Activated naive CD8-positive, alpha-beta T cell treated with anti-CD3 and anti-CD28 coated beads for 36 hours (primary cell): ENCODE results near the gene MBL2. TPM values are rescaled to one million over a fixed set of nuclear protein-coding genes. Genes with fewer than 3 reads are reported as not detected.

Experiments used
- DNase-seq: peaks from one replicate; pipeline ENCODE4 v3.0.0; 2021
- H3K27ac Mint-ChIP-seq: one replicate; pipeline ENCODE4 v1.8.0; 2022; ENCODE audit warnings: mild to moderate bottlenecking, moderate library complexity, mixed read lengths
- H3K27me3 Mint-ChIP-seq: one replicate; pipeline ENCODE4 v1.8.0; 2022; ENCODE audit warnings: mild to moderate bottlenecking, mixed read lengths
- H3K36me3 Mint-ChIP-seq: one replicate; pipeline ENCODE4 v1.8.0; 2021; ENCODE audit warnings: mild to moderate bottlenecking, mixed read lengths
- H3K4me1 Mint-ChIP-seq: one replicate; pipeline ENCODE4 v1.8.0; 2021; ENCODE audit warnings: mixed read lengths
- H3K4me3 Mint-ChIP-seq: one replicate; pipeline ENCODE4 v1.8.0; 2022; ENCODE audit warnings: mild to moderate bottlenecking, moderate library complexity, mixed read lengths
- H3K9me3 Mint-ChIP-seq: one replicate; pipeline ENCODE4 v1.8.0; 2022; ENCODE audit warnings: mixed read lengths
- total RNA-seq, 2 experiments: library from RNA; stranded (reverse); gene quantifications; one replicate each; pipeline ENCODE4 v1.2.3, GENCODE V29; 2021

The MBL2 gene
- total RNA-seq, 2 experiments from 2014 or later = not detected

DNA sequence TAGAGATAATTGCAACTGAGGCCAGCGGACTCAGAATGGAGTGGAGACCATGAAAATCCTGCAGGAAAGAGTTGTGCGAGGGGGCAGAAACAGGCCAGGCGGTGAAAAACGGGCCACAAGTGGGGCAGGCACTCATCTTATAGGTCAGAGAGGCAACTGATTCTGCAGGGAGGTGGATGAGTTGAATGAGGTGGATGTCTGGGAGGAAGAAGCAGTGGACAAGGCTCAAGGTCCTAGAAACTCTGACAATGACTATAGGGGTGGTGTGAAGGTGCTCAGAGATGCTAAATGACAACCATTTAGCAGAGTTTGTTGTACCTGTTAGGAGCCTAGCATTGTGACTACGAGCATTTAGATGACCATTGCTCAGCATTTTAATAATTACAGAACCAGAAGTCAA is 33.6 kb downstream of the MBL2 start:
- DNase-seq = no peak
- H3K27me3 Mint-ChIP-seq = no peaks in the 10 kb centered on the region
- no peak overlapping the region for H3K27ac Mint-ChIP-seq
- H3K4me3 Mint-ChIP-seq = no peak overlapping the region
- H3K36me3 Mint-ChIP-seq = no peaks in the 10 kb centered on the region
- H3K4me1 Mint-ChIP-seq = no peaks in the 10 kb centered on the region
- no peaks in the 10 kb centered on the region for H3K9me3 Mint-ChIP-seq

DNA sequence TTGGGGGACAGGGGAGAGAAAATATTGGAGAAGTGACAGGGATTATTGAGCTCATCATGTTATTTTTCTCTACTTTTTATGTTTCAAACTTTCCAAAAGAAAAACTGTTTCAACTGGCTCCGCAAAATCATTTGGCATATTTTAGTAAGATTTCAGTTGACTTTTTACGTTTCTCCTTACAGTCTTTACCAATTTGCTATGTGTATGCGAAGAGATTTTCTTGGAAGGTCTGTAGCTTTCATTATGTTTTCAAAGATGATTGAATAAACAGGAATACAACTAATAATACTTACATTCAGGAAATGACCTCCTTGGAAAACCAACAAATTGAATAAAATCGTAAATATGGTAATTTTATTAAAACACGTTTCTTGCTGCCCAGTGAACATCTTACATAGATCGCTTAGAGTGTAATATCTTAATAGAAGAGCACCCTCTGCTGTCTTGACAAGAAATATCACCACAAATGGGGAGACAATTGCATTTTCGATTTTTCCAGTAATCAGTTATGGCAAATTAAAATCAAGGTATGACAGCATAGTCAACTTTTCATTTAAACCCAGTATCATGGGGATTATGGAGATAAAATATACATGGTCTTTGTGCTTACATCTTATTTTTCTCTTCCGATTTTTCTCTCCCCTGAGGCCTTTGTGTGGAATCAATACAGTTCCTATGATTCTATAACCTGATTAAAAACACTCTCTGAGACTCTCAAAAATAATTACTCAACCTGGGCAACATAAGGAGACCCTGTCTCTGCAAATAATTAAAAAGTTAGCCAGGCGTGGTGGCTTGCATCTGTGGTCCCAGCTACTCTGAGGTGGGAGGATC is 43.1 kb downstream of the MBL2 start:
- DNase-seq = no peak
- H3K27ac Mint-ChIP-seq = no peak overlapping the region
- no peaks in the 10 kb centered on the region for H3K4me1 Mint-ChIP-seq
- no peaks in the 10 kb centered on the region for H3K36me3 Mint-ChIP-seq
- no peaks in the 10 kb centered on the region for H3K9me3 Mint-ChIP-seq
- H3K4me3 Mint-ChIP-seq = no peak overlapping the region
- H3K27me3 Mint-ChIP-seq = no peaks in the 10 kb centered on the region

DNA sequence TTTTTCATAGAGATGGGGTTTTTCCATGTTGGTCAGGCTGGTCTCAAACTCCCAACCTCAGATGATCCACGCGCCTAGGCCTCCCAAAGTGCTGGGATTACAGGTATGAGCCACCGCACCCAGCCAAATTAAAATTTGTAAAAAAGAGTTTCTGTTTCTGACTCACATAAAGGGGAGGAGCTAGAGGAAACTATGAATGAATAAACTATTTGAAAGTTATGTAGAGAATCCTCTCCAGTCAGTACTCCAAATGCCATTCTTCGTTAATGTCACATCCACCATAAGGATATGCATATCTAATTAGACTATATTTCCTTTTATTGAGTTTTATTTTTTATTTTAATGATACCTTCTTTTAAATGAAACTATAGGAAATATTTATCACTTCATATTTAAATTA is 52.6 kb downstream of the MBL2 start:
- H3K4me3 Mint-ChIP-seq = no peak overlapping the region

More for the DNA sequence above, 52.6 kb downstream of the MBL2 start:
- Mint-ChIP-seq H3K9me3 (peaks cover 3% of the 10 kb centered on the region), H3K36me3 (no peaks in the 10 kb centered on the region), H3K4me1 (no peaks in the 10 kb centered on the region), H3K27me3 (no peaks in the 10 kb centered on the region), H3K27ac (no peak overlapping the region)
- no peak for DNase-seq
